HepG2 (cell line): ENCODE data around the gene IRX3. TPM values are rescaled to one million over a fixed set of nuclear protein-coding genes. Genes with fewer than 3 reads are reported as not detected.

Source experiments
- CBX5 ChIP-seq: sonication (generic); formaldehyde crosslinking; IDR thresholded peaks from 2 replicates; pipeline ENCODE4 v1.4.0; 2020; ENCODE audit warnings: missing genetic modification reagents, borderline replicate concordance
- NONO ChIP-seq, 2 experiments: fragments of 450-650 bp in 1 of 2; sonication (generic) in 1 of 2; formaldehyde crosslinking in 1 of 2; IDR thresholded peaks in 1 of 2; conservative IDR thresholded peaks in 1 of 2; 2 replicates each; pipeline versions ENCODE4 v1.6.1 to v1.8.0; 2017 to 2022; ENCODE audit warnings: mild to moderate bottlenecking in 1 of 2, missing genetic modification reagents in 1 of 2, moderate library complexity in 1 of 2
- RXRB ChIP-seq: IDR thresholded peaks from 2 replicates; pipeline ENCODE4 v1.6.1; 2016; ENCODE audit warnings: borderline replicate concordance, missing genetic modification reagents, missing compliant biosample characterization
- SP4 ChIP-seq: sonication (generic); formaldehyde crosslinking; IDR thresholded peaks from 2 replicates; pipeline ENCODE4 v1.8.1; 2023; ENCODE audit warnings: mild to moderate bottlenecking, missing genetic modification reagents
- ZBTB7A ChIP-seq: sonication (generic); formaldehyde crosslinking; IDR thresholded peaks from 2 replicates; pipeline ENCODE4 v1.8.0; 2022; ENCODE audit warnings: mild to moderate bottlenecking, missing genetic modification reagents
- ZNF605 ChIP-seq: sonication (generic); formaldehyde crosslinking; IDR thresholded peaks from 2 replicates; pipeline ENCODE4 v1.8.0; 2022; ENCODE audit warnings: mild to moderate bottlenecking, missing genetic modification reagents
- ZNF746 ChIP-seq: sonication (generic); formaldehyde crosslinking; IDR thresholded peaks from 2 replicates; pipeline ENCODE4 v1.8.0; 2022; ENCODE audit warnings: mild to moderate bottlenecking, missing genetic modification reagents
- polyA plus RNA-seq, 8 experiments: library from polyadenylated mRNA; depleted of rRNA in 3 of 8; stranded (reverse) in 7 of 8; unstranded in 1 of 8; fragments of >200 nt; fragmentation: Illumina TruSeq in 4 of 8; extraction: Trizol in 4 of 8; gene quantifications; 2 replicates each; pipeline versions ENCODE4 v1.2.1 to v1.2.3, GENCODE V29; 2011 to 2016; ENCODE audit warnings: low read depth in 4 of 8, missing spikeins in 1 of 8, mixed read lengths in 1 of 8; ENCODE audit not compliant: insufficient read depth in 1 of 8
- total RNA-seq, 5 experiments: library from RNA; depleted of rRNA; stranded (reverse); fragments of >200 nt; fragmentation: Illumina TruSeq; extraction: Trizol; gene quantifications; 2 replicates each; pipeline ENCODE4 v1.2.3, GENCODE V29; 2016; ENCODE audit warnings: low read depth in 1 of 5
- TF ChIP-seq, protein P1 (sequence below): sonication (generic); formaldehyde crosslinking; IDR thresholded peaks from 2 replicates; pipeline ENCODE4 v1.5.0; 2020; ENCODE audit warnings: mild to moderate bottlenecking, missing genetic modification reagents, borderline replicate concordance
- TF ChIP-seq, protein P2 (sequence below): sonication (generic); formaldehyde crosslinking; IDR thresholded peaks from 2 replicates; pipeline ENCODE4 v1.5.0; 2020; ENCODE audit warnings: missing genetic modification reagents, mild to moderate bottlenecking, borderline replicate concordance
- TF ChIP-seq, protein P3 (sequence below): sonication (generic); formaldehyde crosslinking; IDR thresholded peaks from 2 replicates; pipeline ENCODE4 v1.9.0; 2022; ENCODE audit warnings: missing genetic modification reagents, mild to moderate bottlenecking, borderline replicate concordance
- TF ChIP-seq, protein P4 (sequence below): sonication (generic); formaldehyde crosslinking; IDR thresholded peaks from 2 replicates; pipeline ENCODE4 v1.4.0; 2020; ENCODE audit warnings: mild to moderate bottlenecking, missing genetic modification reagents, borderline replicate concordance
- TF ChIP-seq, protein P5 (sequence below): sonication (generic); formaldehyde crosslinking; IDR thresholded peaks from 2 replicates; pipeline ENCODE4 v1.8.1; 2023; ENCODE audit warnings: mild to moderate bottlenecking, missing genetic modification reagents, borderline replicate concordance

IRX3 gene
- total and polyA plus RNA-seq, 2 of the 13 experiments (the other 11 are each of a cell fraction or from before 2014, with no cell fraction given), result 9.2 to 16.4 TPM

DNA sequence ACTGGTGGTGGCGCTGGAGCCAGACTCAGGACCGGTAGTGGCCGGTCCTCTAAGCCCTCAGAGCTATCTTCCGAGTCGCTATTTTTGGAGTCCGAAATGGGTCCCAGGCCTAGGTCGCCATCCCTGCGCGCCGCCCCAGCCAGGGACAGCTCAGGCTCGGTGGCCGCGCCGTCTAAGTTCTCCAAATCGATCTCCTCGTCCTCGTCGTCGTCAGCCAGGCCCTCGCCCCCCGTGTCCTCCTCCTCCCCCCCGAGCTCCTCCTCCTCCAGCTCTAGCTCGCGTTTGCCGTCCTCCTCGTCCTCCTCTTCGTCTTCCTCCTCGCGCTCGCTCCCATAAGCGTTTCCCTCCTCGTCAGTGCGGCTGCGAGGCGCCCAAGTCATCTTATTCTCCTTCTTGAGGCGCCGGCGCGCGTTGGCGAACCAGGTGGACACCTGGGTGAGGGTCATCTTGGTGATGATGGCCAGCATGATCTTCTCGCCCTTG lies 1.6 kb downstream of the IRX3 start (continued):
- TF ChIP-seq, protein P1, sequence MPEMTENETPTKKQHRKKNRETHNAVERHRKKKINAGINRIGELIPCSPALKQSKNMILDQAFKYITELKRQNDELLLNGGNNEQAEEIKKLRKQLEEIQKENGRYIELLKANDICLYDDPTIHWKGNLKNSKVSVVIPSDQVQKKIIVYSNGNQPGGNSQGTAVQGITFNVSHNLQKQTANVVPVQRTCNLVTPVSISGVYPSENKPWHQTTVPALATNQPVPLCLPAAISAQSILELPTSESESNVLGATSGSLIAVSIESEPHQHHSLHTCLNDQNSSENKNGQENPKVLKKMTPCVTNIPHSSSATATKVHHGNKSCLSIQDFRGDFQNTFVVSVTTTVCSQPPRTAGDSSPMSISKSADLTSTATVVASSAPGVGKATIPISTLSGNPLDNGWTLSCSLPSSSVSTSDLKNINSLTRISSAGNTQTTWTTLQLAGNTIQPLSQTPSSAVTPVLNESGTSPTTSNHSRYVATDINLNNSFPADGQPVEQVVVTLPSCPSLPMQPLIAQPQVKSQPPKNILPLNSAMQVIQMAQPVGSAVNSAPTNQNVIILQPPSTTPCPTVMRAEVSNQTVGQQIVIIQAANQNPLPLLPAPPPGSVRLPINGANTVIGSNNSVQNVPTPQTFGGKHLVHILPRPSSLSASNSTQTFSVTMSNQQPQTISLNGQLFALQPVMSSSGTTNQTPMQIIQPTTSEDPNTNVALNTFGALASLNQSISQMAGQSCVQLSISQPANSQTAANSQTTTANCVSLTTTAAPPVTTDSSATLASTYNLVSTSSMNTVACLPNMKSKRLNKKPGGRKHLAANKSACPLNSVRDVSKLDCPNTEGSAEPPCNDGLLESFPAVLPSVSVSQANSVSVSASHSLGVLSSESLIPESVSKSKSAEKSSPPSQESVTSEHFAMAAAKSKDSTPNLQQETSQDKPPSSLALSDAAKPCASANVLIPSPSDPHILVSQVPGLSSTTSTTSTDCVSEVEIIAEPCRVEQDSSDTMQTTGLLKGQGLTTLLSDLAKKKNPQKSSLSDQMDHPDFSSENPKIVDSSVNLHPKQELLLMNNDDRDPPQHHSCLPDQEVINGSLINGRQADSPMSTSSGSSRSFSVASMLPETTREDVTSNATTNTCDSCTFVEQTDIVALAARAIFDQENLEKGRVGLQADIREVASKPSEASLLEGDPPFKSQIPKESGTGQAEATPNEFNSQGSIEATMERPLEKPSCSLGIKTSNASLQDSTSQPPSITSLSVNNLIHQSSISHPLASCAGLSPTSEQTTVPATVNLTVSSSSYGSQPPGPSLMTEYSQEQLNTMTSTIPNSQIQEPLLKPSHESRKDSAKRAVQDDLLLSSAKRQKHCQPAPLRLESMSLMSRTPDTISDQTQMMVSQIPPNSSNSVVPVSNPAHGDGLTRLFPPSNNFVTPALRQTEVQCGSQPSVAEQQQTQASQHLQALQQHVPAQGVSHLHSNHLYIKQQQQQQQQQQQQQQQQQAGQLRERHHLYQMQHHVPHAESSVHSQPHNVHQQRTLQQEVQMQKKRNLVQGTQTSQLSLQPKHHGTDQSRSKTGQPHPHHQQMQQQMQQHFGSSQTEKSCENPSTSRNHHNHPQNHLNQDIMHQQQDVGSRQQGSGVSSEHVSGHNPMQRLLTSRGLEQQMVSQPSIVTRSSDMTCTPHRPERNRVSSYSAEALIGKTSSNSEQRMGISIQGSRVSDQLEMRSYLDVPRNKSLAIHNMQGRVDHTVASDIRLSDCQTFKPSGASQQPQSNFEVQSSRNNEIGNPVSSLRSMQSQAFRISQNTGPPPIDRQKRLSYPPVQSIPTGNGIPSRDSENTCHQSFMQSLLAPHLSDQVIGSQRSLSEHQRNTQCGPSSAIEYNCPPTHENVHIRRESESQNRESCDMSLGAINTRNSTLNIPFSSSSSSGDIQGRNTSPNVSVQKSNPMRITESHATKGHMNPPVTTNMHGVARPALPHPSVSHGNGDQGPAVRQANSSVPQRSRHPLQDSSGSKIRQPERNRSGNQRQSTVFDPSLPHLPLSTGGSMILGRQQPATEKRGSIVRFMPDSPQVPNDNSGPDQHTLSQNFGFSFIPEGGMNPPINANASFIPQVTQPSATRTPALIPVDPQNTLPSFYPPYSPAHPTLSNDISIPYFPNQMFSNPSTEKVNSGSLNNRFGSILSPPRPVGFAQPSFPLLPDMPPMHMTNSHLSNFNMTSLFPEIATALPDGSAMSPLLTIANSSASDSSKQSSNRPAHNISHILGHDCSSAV, result no peak
- TF ChIP-seq CBX5 (CRISPR knock-in tag) (no peak), ZNF605 (CRISPR knock-in tag) (peak; percentile 82; the same call in 1 of the 2 replicates), NONO (IDR thresholded peaks at IDR 0.05) (no peak), NONO (CRISPR knock-in tag; conservative IDR thresholded peaks at IDR 0.05) (no peak; the same call in 1 of the 2 replicates), SP4 (no peak), ZBTB7A (CRISPR knock-in tag) (no peak), ZNF746 (CRISPR knock-in tag) (0 out of 2 replicates have a peak, but pooled peaks have one; percentile 22), RXRB (CRISPR knock-in tag) (no peak)
- TF ChIP-seq, protein P2, sequence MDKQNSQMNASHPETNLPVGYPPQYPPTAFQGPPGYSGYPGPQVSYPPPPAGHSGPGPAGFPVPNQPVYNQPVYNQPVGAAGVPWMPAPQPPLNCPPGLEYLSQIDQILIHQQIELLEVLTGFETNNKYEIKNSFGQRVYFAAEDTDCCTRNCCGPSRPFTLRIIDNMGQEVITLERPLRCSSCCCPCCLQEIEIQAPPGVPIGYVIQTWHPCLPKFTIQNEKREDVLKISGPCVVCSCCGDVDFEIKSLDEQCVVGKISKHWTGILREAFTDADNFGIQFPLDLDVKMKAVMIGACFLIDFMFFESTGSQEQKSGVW (CRISPR knock-in tag), result 0 out of 2 replicates have a peak, but pooled peaks have one; percentile 42
- TF ChIP-seq, protein P3, sequence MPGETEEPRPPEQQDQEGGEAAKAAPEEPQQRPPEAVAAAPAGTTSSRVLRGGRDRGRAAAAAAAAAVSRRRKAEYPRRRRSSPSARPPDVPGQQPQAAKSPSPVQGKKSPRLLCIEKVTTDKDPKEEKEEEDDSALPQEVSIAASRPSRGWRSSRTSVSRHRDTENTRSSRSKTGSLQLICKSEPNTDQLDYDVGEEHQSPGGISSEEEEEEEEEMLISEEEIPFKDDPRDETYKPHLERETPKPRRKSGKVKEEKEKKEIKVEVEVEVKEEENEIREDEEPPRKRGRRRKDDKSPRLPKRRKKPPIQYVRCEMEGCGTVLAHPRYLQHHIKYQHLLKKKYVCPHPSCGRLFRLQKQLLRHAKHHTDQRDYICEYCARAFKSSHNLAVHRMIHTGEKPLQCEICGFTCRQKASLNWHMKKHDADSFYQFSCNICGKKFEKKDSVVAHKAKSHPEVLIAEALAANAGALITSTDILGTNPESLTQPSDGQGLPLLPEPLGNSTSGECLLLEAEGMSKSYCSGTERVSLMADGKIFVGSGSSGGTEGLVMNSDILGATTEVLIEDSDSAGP (CRISPR knock-in tag), result peak; percentile 45; the same call in 1 of the 2 replicates
- TF ChIP-seq, protein P4, sequence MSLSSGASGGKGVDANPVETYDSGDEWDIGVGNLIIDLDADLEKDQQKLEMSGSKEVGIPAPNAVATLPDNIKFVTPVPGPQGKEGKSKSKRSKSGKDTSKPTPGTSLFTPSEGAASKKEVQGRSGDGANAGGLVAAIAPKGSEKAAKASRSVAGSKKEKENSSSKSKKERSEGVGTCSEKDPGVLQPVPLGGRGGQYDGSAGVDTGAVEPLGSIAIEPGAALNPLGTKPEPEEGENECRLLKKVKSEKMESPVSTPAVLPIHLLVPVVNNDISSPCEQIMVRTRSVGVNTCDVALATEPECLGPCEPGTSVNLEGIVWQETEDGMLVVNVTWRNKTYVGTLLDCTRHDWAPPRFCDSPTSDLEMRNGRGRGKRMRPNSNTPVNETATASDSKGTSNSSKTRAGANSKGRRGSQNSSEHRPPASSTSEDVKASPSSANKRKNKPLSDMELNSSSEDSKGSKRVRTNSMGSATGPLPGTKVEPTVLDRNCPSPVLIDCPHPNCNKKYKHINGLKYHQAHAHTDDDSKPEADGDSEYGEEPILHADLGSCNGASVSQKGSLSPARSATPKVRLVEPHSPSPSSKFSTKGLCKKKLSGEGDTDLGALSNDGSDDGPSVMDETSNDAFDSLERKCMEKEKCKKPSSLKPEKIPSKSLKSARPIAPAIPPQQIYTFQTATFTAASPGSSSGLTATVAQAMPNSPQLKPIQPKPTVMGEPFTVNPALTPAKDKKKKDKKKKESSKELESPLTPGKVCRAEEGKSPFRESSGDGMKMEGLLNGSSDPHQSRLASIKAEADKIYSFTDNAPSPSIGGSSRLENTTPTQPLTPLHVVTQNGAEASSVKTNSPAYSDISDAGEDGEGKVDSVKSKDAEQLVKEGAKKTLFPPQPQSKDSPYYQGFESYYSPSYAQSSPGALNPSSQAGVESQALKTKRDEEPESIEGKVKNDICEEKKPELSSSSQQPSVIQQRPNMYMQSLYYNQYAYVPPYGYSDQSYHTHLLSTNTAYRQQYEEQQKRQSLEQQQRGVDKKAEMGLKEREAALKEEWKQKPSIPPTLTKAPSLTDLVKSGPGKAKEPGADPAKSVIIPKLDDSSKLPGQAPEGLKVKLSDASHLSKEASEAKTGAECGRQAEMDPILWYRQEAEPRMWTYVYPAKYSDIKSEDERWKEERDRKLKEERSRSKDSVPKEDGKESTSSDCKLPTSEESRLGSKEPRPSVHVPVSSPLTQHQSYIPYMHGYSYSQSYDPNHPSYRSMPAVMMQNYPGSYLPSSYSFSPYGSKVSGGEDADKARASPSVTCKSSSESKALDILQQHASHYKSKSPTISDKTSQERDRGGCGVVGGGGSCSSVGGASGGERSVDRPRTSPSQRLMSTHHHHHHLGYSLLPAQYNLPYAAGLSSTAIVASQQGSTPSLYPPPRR (CRISPR knock-in tag), result no peak
- TF ChIP-seq, protein P5, sequence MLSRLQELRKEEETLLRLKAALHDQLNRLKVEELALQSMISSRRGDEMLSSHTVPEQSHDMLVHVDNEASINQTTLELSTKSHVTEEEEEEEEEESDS (CRISPR knock-in tag), result no peak
